ENCODE measurements around the gene HERPUD1.

- TF ChIP-seq POLR2A (IDR thresholded peaks at IDR 0.05): no peak
- no peak for TF ChIP-seq CTCF (IDR thresholded peaks at IDR 0.05)
- TF ChIP-seq EP300 (IDR thresholded peaks at IDR 0.05): no peak
Observed at GRCh38 chr16:56960681-56961281, 28.8 kb downstream of the HERPUD1 start.
